Stimulated activated CD4-positive, alpha-beta T cell treated with anti-CD3 and anti-CD28 coated beads, Interleukin-4, amount 100 ng/mL, for 4 hours (primary cell): ENCODE measurements around the gene CACNG6.
"Not testable (repeated sequence)": the region's sequence is repeated elsewhere in the genome, so short reads cannot be mapped to it uniquely, and the experiment has no call there.

Experiments used
- DNase-seq, 2 experiments: peaks; one replicate each; pipeline ENCODE4 v3.0.0-alpha.2; 2020

CACNG6 gene

GRCh38 chr19:53991224-53992113 lies at the start of gene CACNG6:
CACNG6 (plus strand) TSS chr19:53991637; CDS start chr19:53992878, 1,241 bp downstream.
- no peak for DNase-seq

- DNase-seq, result no peak
These were observed 49.2 kb upstream of the CACNG6 start for GRCh38 chr19:53942001-53942786.

- DNase-seq, result no peak
These were observed 47.0 kb upstream of the CACNG6 start for GRCh38 chr19:53944416-53944815.

- no peak for DNase-seq
These were observed 46.5 kb upstream of the CACNG6 start for GRCh38 chr19:53944933-53945332.

GRCh38 chr19:53945441-53945840 lies 46.0 kb upstream of the CACNG6 start:
- DNase-seq, result no peak

- DNase-seq, result no peak
These were observed 45.4 kb upstream of the CACNG6 start for GRCh38 chr19:53945998-53946397.

- no peak for DNase-seq
These were observed 43.8 kb upstream of the CACNG6 start for GRCh38 chr19:53947624-53948023.

- not testable (repeated sequence) for DNase-seq
These were observed 42.8 kb upstream of the CACNG6 start for GRCh38 chr19:53948611-53949010.

GRCh38 chr19:53951436-53951835 lies 40.0 kb upstream of the CACNG6 start:
- DNase-seq, result no peak

GRCh38 chr19:53951947-53952346 lies 39.5 kb upstream of the CACNG6 start:
- DNase-seq, result no peak

- no peak for DNase-seq
These were observed 38.1 kb upstream of the CACNG6 start for GRCh38 chr19:53953383-53953782.

GRCh38 chr19:53957448-53958167 lies 33.8 kb upstream of the CACNG6 start:
- DNase-seq, result no peak

- no peak for DNase-seq
These were observed 33.3 kb upstream of the CACNG6 start for GRCh38 chr19:53958168-53958571.

- DNase-seq, result no peak
These were observed 32.3 kb upstream of the CACNG6 start for GRCh38 chr19:53958823-53959757.

GRCh38 chr19:53960187-53960586 lies 31.2 kb upstream of the CACNG6 start:
- no peak for DNase-seq

- DNase-seq, result no peak
These were observed 30.6 kb upstream of the CACNG6 start for GRCh38 chr19:53960886-53961285.

- DNase-seq, result no peak
These were observed 29.7 kb upstream of the CACNG6 start for GRCh38 chr19:53961523-53962356.

GRCh38 chr19:53962887-53963431 lies 28.5 kb upstream of the CACNG6 start, which contains the start of gene CACNG8:
CACNG8 (plus strand) TSS chr19:53962937.
- no peak for DNase-seq

GRCh38 chr19:53965091-53965490 lies 26.3 kb upstream of the CACNG6 start:
- no peak for DNase-seq

GRCh38 chr19:53966931-53967330 lies 24.5 kb upstream of the CACNG6 start:
- no peak for DNase-seq

- no peak for DNase-seq
These were observed 22.1 kb upstream of the CACNG6 start for GRCh38 chr19:53969366-53969765.
